H1 (cell line): ENCODE measurements around the gene ARHGEF10L. TPM values are rescaled to one million over a fixed set of nuclear protein-coding genes. Genes with fewer than 3 reads are reported as not detected.

Experiments used
- CTCF ChIA-PET: fragments of 300-600 bp; sonication (Branson Sonifier 250); formaldehyde crosslinking; loops from one replicate; lab custom pipeline; 2021; ENCODE audit not compliant: partially characterized antibody; lab: Charles Lee
- POLR2A ChIA-PET: fragments of 300-600 bp; sonication (Branson Sonifier 250); formaldehyde crosslinking; loops from one replicate; lab custom pipeline; 2021; ENCODE audit warnings: inconsistent platforms; ENCODE audit not compliant: partially characterized antibody; lab: Charles Lee
- DNase-seq, 2 experiments: peaks; one replicate each; pipeline versions ENCODE4 v3.0.0 to v3.0.0-alpha.2; 2010 to 2022; ENCODE audit warnings: low spot score in 2 of 2, low read depth in 1 of 2, mixed read lengths in 1 of 2
- FAIRE-seq: peaks from 2 replicates; lab custom pipeline; 2011; peaks lifted over from hg19 to GRCh38; lab: Jason Lieb, UNC
- H2AFZ ChIP-seq: 2 replicates; pipeline ENCODE4 v1.8.1; 2012; ENCODE audit warnings: low read length, inconsistent platforms
- H2AK5ac ChIP-seq: 2 replicates; pipeline ENCODE4 v1.6.1; 2013; ENCODE audit warnings: low read depth, low read length
- H2BK120ac ChIP-seq: replicated peaks from 2 replicates; pipeline ENCODE3; 2013; ENCODE audit warnings: low read depth, low read length, inconsistent platforms
- H2BK12ac ChIP-seq: 2 replicates; pipeline ENCODE4 v1.6.1; 2013; ENCODE audit warnings: low read depth, low read length
- H2BK15ac ChIP-seq: 2 replicates; pipeline ENCODE4 v1.6.1; 2013; ENCODE audit warnings: low read length
- H2BK20ac ChIP-seq: 2 replicates; pipeline ENCODE4 v1.6.1; 2013; ENCODE audit warnings: low read length
- H2BK5ac ChIP-seq: 2 replicates; pipeline ENCODE4 v1.6.1; 2013; ENCODE audit warnings: low read depth, low read length
- H3K14ac ChIP-seq: 2 replicates; pipeline ENCODE4 v1.6.1; 2013; ENCODE audit warnings: inconsistent platforms; ENCODE audit not compliant: insufficient read length
- H3K18ac ChIP-seq: 2 replicates; pipeline ENCODE4 v1.6.1; 2013; ENCODE audit warnings: low read length; ENCODE audit errors: extremely low read depth
- H3K23ac ChIP-seq: 2 replicates; pipeline ENCODE4 v1.6.1; 2013; ENCODE audit warnings: inconsistent platforms; ENCODE audit not compliant: insufficient read length
- H3K23me2 ChIP-seq: 2 replicates; pipeline ENCODE4 v1.6.1; 2013; ENCODE audit warnings: low read depth, low read length
- H3K27ac ChIP-seq: 2 replicates; pipeline ENCODE4 v1.6.1; 2011; ENCODE audit warnings: low read depth, low read length, inconsistent platforms
- H3K27me3 ChIP-seq, 4 experiments: replicated peaks in 1 of 4; 1 replicate in 1 of 4; 2 replicates in 3 of 4; pipeline versions ENCODE4 v1.6.1 to v1.8.1; 2011 to 2013; ENCODE audit warnings: low read length in 3 of 4, mild to moderate bottlenecking in 3 of 4, inconsistent platforms in 2 of 4, mixed read lengths in 2 of 4, moderate library complexity in 1 of 4; ENCODE audit not compliant: control insufficient read depth in 3 of 4, insufficient read depth in 3 of 4; ENCODE audit errors: extremely low read depth in 1 of 4
- H3K36me3 ChIP-seq, 4 experiments: 2 replicates each; pipeline versions ENCODE4 v1.6.1 to v1.8.1; 2011 to 2013; ENCODE audit warnings: mild to moderate bottlenecking in 4 of 4, low read length in 3 of 4, moderate library complexity in 2 of 4, control low read depth in 1 of 4, inconsistent platforms in 1 of 4; ENCODE audit not compliant: insufficient read depth in 4 of 4, control insufficient read depth in 2 of 4
- H3K4ac ChIP-seq: replicated peaks from 2 replicates; pipeline ENCODE3; 2013; ENCODE audit warnings: low read length, low read depth, mixed read lengths, inconsistent platforms; ENCODE audit not compliant: insufficient read length
- H3K4me1 ChIP-seq, 4 experiments: replicated peaks in 1 of 4; 1 replicate in 1 of 4; 2 replicates in 3 of 4; pipeline versions ENCODE4 v1.6.1 to v1.8.1; 2011 to 2013; ENCODE audit warnings: low read length in 3 of 4, inconsistent platforms in 2 of 4, mixed read lengths in 1 of 4; ENCODE audit not compliant: insufficient read depth in 4 of 4, control insufficient read depth in 3 of 4
- H3K4me2 ChIP-seq, 2 experiments: 2 replicates each; pipeline versions ENCODE4 v1.6.1 to v1.8.1; 2011 to 2013; ENCODE audit warnings: low read depth in 2 of 2, low read length in 2 of 2, control low read depth in 1 of 2, inconsistent platforms in 1 of 2, mild to moderate bottlenecking in 1 of 2; ENCODE audit not compliant: insufficient read depth in 1 of 2
- H3K4me3 ChIP-seq, 4 experiments: fragments of 200-600, 300-600 bp in 1 of 4; sonication (generic), shearing (Covaris generic), sonication (Bioruptor Twin) in 1 of 4; 2 replicates each; pipeline versions ENCODE4 v1.5.1 to v1.8.1; 2011 to 2016; ENCODE audit warnings: low read length in 4 of 4, low read depth in 3 of 4, control low read depth in 2 of 4, inconsistent platforms in 2 of 4, mild to moderate bottlenecking in 2 of 4, mixed read lengths in 1 of 4, moderate library complexity in 1 of 4; ENCODE audit not compliant: insufficient read depth in 2 of 4; ENCODE audit errors: extremely low read depth in 1 of 4
- H3K56ac ChIP-seq: replicated peaks from 2 replicates; pipeline ENCODE3; 2013; ENCODE audit warnings: low read depth, mild to moderate bottlenecking, mixed read lengths, low read length, inconsistent platforms; ENCODE audit not compliant: insufficient read length
- H3K79me1 ChIP-seq: 2 replicates; pipeline ENCODE4 v1.6.1; 2013; ENCODE audit warnings: low read depth, low read length, control low read depth
- H3K79me2 ChIP-seq, 2 experiments: 2 replicates each; pipeline versions ENCODE4 v1.6.1 to v1.8.1; 2012 to 2013; ENCODE audit warnings: low read length in 2 of 2, mild to moderate bottlenecking in 2 of 2, inconsistent platforms in 1 of 2; ENCODE audit not compliant: insufficient read depth in 2 of 2, control insufficient read depth in 1 of 2
- H3K9ac ChIP-seq, 4 experiments: replicated peaks in 1 of 4; 1 replicate in 1 of 4; 2 replicates in 3 of 4; pipeline versions ENCODE4 v1.6.1 to v1.8.1; 2011 to 2013; ENCODE audit warnings: low read depth in 3 of 4, low read length in 3 of 4, control low read depth in 2 of 4, mild to moderate bottlenecking in 2 of 4, moderate library complexity in 2 of 4, inconsistent platforms in 1 of 4; ENCODE audit errors: extremely low read depth in 1 of 4
- H3K9me3 ChIP-seq, 2 experiments: 2 replicates each; pipeline versions ENCODE4 v1.6.1 to v1.8.1; 2012 to 2013; ENCODE audit warnings: mild to moderate bottlenecking in 2 of 2, moderate library complexity in 2 of 2, control low read depth in 1 of 2, inconsistent platforms in 1 of 2, low read depth in 1 of 2, low read length in 1 of 2, mixed read lengths in 1 of 2; ENCODE audit not compliant: insufficient read depth in 2 of 2
- H4K20me1 ChIP-seq, 2 experiments: replicated peaks in 1 of 2; 2 replicates each; pipeline versions ENCODE3 to v1.8.1; 2011 to 2013; ENCODE audit warnings: inconsistent platforms in 2 of 2, low read length in 2 of 2, mild to moderate bottlenecking in 1 of 2; ENCODE audit not compliant: insufficient read depth in 2 of 2, control insufficient read depth in 1 of 2
- H4K5ac ChIP-seq: 2 replicates; pipeline ENCODE4 v1.6.1; 2013; ENCODE audit warnings: low read length, low read depth, mixed read lengths, inconsistent platforms; ENCODE audit not compliant: insufficient read length
- H4K8ac ChIP-seq: 2 replicates; pipeline ENCODE4 v1.8.0; 2013; ENCODE audit warnings: mild to moderate bottlenecking, moderate library complexity, low read length, inconsistent platforms; ENCODE audit not compliant: insufficient read depth; ENCODE audit errors: extremely low read depth
- H4K91ac ChIP-seq: replicated peaks from 2 replicates; pipeline ENCODE3; 2013; ENCODE audit warnings: low read length, mixed read lengths, inconsistent platforms; ENCODE audit not compliant: insufficient read length
- BACH1 ChIP-seq: IDR thresholded peaks from 2 replicates; pipeline ENCODE4 v1.6.1; 2012; ENCODE audit warnings: low read length, improper control_type of control experiment
- BCL11A ChIP-seq, 2 experiments: IDR thresholded peaks; one replicate each; pipeline ENCODE4 v1.6.1; 2011; ENCODE audit warnings: low read depth in 2 of 2, low read length in 2 of 2, mild to moderate bottlenecking in 2 of 2
- CEBPB ChIP-seq: IDR thresholded peaks from 2 replicates; pipeline ENCODE4 v1.6.1; 2012; ENCODE audit warnings: low read depth, low read length
- CREB1 ChIP-seq: IDR thresholded peaks from 2 replicates; pipeline ENCODE4 v1.6.1; 2012; ENCODE audit warnings: inconsistent platforms
- FOSL1 ChIP-seq: IDR thresholded peaks from 2 replicates; pipeline ENCODE4 v1.6.1; 2011; ENCODE audit warnings: mild to moderate bottlenecking, low read depth, low read length, moderate library complexity; ENCODE audit not compliant: insufficient read depth
- GABPA ChIP-seq: IDR thresholded peaks from 2 replicates; pipeline ENCODE4 v1.6.1; 2011; ENCODE audit warnings: mild to moderate bottlenecking, low read length, moderate library complexity, borderline replicate concordance; ENCODE audit not compliant: insufficient read depth
- GTF2F1 ChIP-seq: IDR thresholded peaks from 2 replicates; pipeline ENCODE4 v1.6.1; 2012; ENCODE audit warnings: low read depth, low read length, improper control_type of control experiment, borderline replicate concordance
- KDM1A ChIP-seq: fragments of 200-600, 300-600 bp; sonication (generic); IDR thresholded peaks from 2 replicates; pipeline ENCODE4 v1.7.1; 2016; ENCODE audit warnings: mild to moderate bottlenecking, low read length, borderline replicate concordance
- NANOG ChIP-seq: IDR thresholded peaks from 2 replicates; pipeline ENCODE4 v1.6.1; 2011; ENCODE audit warnings: low read length, low read depth, mild to moderate bottlenecking, inconsistent platforms; ENCODE audit not compliant: insufficient read depth, poor library complexity, severe bottlenecking
- POLR2A ChIP-seq, 2 experiments: IDR thresholded peaks; 1 replicate in 1 of 2; 2 replicates in 1 of 2; pipeline ENCODE4 v1.6.1; 2011; ENCODE audit warnings: low read depth in 2 of 2, low read length in 2 of 2, mild to moderate bottlenecking in 2 of 2; ENCODE audit errors: control extremely low read depth in 1 of 2
- RFX5 ChIP-seq: IDR thresholded peaks from 2 replicates; pipeline ENCODE4 v1.6.1; 2011; ENCODE audit warnings: low read depth, low read length, improper control_type of control experiment, borderline replicate concordance
- SP1 ChIP-seq: IDR thresholded peaks from 2 replicates; pipeline ENCODE4 v1.6.1; 2011; ENCODE audit warnings: low read depth, low read length
- SP2 ChIP-seq: IDR thresholded peaks from 2 replicates; pipeline ENCODE4 v1.6.1; 2012; ENCODE audit warnings: mild to moderate bottlenecking, low read length, inconsistent platforms
- TAF1 ChIP-seq: IDR thresholded peaks from 2 replicates; pipeline ENCODE4 v1.6.1; 2011; ENCODE audit warnings: mild to moderate bottlenecking, low read depth, low read length
- TBP ChIP-seq: IDR thresholded peaks from 2 replicates; pipeline ENCODE4 v1.6.1; 2011; ENCODE audit warnings: low read depth, low read length, improper control_type of control experiment
- YY1 ChIP-seq: IDR thresholded peaks from 2 replicates; pipeline ENCODE4 v1.6.1; 2011; ENCODE audit warnings: low read depth, mild to moderate bottlenecking, low read length
- WGBS, 2 experiments: shearing (Covaris generic) in 1 of 2; methylation state at CpG; one replicate each; pipeline versions ENCODE4 v1.1.6 to v1.1.7; 2013 to 2015; ENCODE audit warnings: low lambda C conversion rate in 2 of 2, mixed read lengths in 2 of 2, inconsistent platforms in 1 of 2, low coverage in 1 of 2, missing lambda C conversion rate in 1 of 2; ENCODE audit not compliant: insufficient replicate concordance in 2 of 2, insufficient coverage in 1 of 2, insufficient read length in 1 of 2; ENCODE audit errors: extremely low coverage in 1 of 2, missing lambda C conversion rate in 1 of 2; 5-methylcytosine and 5-hydroxymethylcytosine counted together
- polyA plus RNA-seq, 7 experiments: library from polyadenylated mRNA; depleted of rRNA in 3 of 7; stranded (reverse) in 5 of 7; unstranded in 2 of 7; fragments of >200 nt in 5 of 7; fragments of 200-250 nt in 2 of 7; gene quantifications; 1 replicate in 5 of 7; 2 replicates in 1 of 7; 4 replicates in 1 of 7; pipeline versions ENCODE4 v1.2.1 to v1.2.3, GENCODE V29; 2011 to 2013; ENCODE audit warnings: missing spikeins in 2 of 7, mixed read lengths in 2 of 7
- total RNA-seq: library from RNA; stranded (reverse); fragmentation: NEBNext Ultra II Directional; extraction: Animal tissue kit (Norgen Biotek cat#: 25700); gene quantifications from 2 replicates; pipeline ENCODE4 v1.2.1, GENCODE V29; 2021

ARHGEF10L gene
- total and polyA plus RNA-seq, 2 of the 8 experiments (the other 6 are each of a cell fraction or from before 2014, with no cell fraction given) = 33.6 to 39.6 TPM

- H3K36me3 ChIP-seq = no peaks in the 10 kb centered on the region
- H2BK120ac ChIP-seq = no peak overlapping the region
- no peak overlapping the region for H3K4me3 ChIP-seq
- H3K27ac ChIP-seq = no peak overlapping the region
- no peak overlapping the region for H3K23ac ChIP-seq
- FAIRE-seq = no peak
- H4K8ac ChIP-seq = no peak overlapping the region
- no peak overlapping the region for H2AFZ ChIP-seq
- no peak overlapping the region for H3K14ac ChIP-seq
- H3K4me1 ChIP-seq = peaks cover 0 to 5% (median 0%) of the 10 kb centered on the region in 4 experiments; a peak in 3 of 7 replicates
- no peak overlapping the region for H2BK5ac ChIP-seq
- H4K91ac ChIP-seq = no peak overlapping the region
- H4K5ac ChIP-seq = no peak overlapping the region
- TF ChIP-seq NANOG (no peak), POLR2A (IDR thresholded peaks at IDR 0.05; ENCODE audit: control extremely low read depth in 1 of 2, low read depth in 2 of 2, low read length in 2 of 2) (no peak), BACH1 (no peak), GTF2F1 (no peak), TBP (no peak), SP1 (no peak), CEBPB (no peak), FOSL1 (no peak), GABPA (no peak), KDM1A (no peak), CREB1 (no peak), RFX5 (no peak), BCL11A (IDR thresholded peaks at IDR 0.05; ENCODE audit: low read depth in 2 of 2, low read length in 2 of 2) (no peak), YY1 (no peak), SP2 (no peak), TAF1 (no peak)
- TF ChIP-seq, all 59 proteins: peak for 0
- ChIA-PET POLR2A (no interaction called here), CTCF (interaction anchor here (0.6 to 3.2 kb wide), 2 partner anchors 20 to 211 kb away, joined by 3 to 14 read pairs; no protein-coding TSS in a partner anchor)
- no peak for DNase-seq
- no peak overlapping the region for H3K9ac ChIP-seq
- H2BK12ac ChIP-seq = no peak overlapping the region
- H3K56ac ChIP-seq = no peak overlapping the region
- H3K18ac ChIP-seq = no peak overlapping the region
- no peaks in the 10 kb centered on the region for H3K79me1 ChIP-seq
- 0 out of 4 replicates have a peak, but pooled peaks cover 0 to under 1% of the 10 kb centered on the region in 2 experiments for H3K9me3 ChIP-seq
- peaks cover 0 to 2% (median 0%) of the 10 kb centered on the region in 4 experiments; a peak in 2 of 7 replicates for H3K27me3 ChIP-seq
- no peaks in the 10 kb centered on the region for H3K23me2 ChIP-seq
- no peaks in the 10 kb centered on the region for H3K79me2 ChIP-seq
- H2BK15ac ChIP-seq = no peak overlapping the region
- H3K4me2 ChIP-seq = no peak overlapping the region
- no peak overlapping the region for H2AK5ac ChIP-seq
- no peak overlapping the region for H2BK20ac ChIP-seq
- H3K4ac ChIP-seq = no peak overlapping the region
- WGBS, 2 experiments = 88% methylated on average over 4 of the region's 7 CpGs; no CpG with 5 or more reads in 1 of the 2 experiments
- no peaks in the 10 kb centered on the region for H4K20me1 ChIP-seq
Observed at GRCh38 chr1:17704176-17704575, 164.7 kb downstream of the ARHGEF10L start.
